GM12891 (cell line): ENCODE data around the gene USP44.

Experiments used
- PAX5 ChIP-seq: IDR thresholded peaks from 2 replicates; pipeline ENCODE4 v1.6.1; 2011; ENCODE audit warnings: low read length, moderate library complexity, mild to moderate bottlenecking; ENCODE audit not compliant: insufficient read depth, severe bottlenecking
- POLR2A ChIP-seq: IDR thresholded peaks from 2 replicates; pipeline ENCODE4 v1.6.1; 2011; ENCODE audit warnings: low read depth, low read length, control low read depth
- POLR2AphosphoS5 ChIP-seq: IDR thresholded peaks from 2 replicates; pipeline ENCODE4 v1.6.1; 2011; ENCODE audit warnings: low read depth, low read length, control low read depth
- POU2F2 ChIP-seq: IDR thresholded peaks from 2 replicates; pipeline ENCODE4 v1.6.1; 2011; ENCODE audit warnings: low read depth, mild to moderate bottlenecking, control low read depth, low read length, moderate library complexity
- SPI1 ChIP-seq: IDR thresholded peaks from 2 replicates; pipeline ENCODE4 v1.6.1; 2011; ENCODE audit warnings: low read depth, low read length, control low read depth
- TAF1 ChIP-seq: IDR thresholded peaks from 2 replicates; pipeline ENCODE4 v1.6.1; 2011; ENCODE audit warnings: low read depth, low read length, control low read depth

DNA sequence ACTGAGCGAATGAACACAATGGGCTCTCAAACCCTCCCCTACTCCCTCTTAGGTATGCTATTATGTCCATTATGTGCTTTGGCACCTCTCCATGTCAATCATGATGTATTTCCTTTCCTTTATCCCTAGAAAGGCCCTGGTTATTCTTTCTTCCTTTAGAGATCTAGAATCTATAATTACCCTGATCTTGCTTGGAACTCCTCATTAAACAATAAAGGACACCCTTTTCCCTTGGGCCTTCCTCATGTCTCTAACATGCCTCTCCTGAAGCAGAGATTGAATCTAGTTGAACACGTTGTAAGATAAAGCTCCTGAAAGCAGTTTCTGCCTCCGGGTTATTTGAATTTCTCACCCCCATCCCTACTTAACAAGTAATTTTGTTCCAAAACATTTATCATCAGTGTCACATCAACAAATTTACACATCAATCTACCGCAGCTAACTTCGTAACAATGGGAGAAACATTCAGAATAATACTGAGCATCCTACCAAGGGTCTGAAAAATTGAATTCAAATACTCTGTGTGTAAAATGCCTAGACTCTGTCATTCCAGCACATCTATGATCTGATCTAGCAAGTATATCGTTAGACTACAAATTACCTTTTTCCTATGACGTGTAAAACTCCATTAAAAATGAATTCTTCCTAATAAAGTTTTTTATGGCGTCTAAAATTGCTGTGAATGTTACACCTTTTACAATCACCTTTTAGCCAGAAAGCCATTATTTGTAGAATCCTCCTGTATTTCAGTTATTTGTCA, 5.4 kb downstream of the USP44 start:
- no peak for TF ChIP-seq POLR2A
- TF ChIP-seq POLR2AphosphoS5, result no peak
- no peak for TF ChIP-seq TAF1
- no peak for TF ChIP-seq POU2F2
- no peak for TF ChIP-seq PAX5
- TF ChIP-seq SPI1, result no peak
